Skeletal muscle cell (primary cell): ENCODE measurements around the gene NEMP1.
"Not testable (repeated sequence)": the region's sequence is repeated elsewhere in the genome, so short reads cannot be mapped to it uniquely, and the experiment has no call there.

Source experiments
- DNase-seq: peaks from one replicate; pipeline ENCODE4 v3.0.0-alpha.2; 2010; ENCODE audit warnings: low read depth
- H3K4me3 ChIP-seq: 2 replicates; pipeline ENCODE4 v1.5.1; 2011; ENCODE audit warnings: low read depth, mild to moderate bottlenecking, control low read depth, low read length, moderate library complexity

The NEMP1 gene, protein sequence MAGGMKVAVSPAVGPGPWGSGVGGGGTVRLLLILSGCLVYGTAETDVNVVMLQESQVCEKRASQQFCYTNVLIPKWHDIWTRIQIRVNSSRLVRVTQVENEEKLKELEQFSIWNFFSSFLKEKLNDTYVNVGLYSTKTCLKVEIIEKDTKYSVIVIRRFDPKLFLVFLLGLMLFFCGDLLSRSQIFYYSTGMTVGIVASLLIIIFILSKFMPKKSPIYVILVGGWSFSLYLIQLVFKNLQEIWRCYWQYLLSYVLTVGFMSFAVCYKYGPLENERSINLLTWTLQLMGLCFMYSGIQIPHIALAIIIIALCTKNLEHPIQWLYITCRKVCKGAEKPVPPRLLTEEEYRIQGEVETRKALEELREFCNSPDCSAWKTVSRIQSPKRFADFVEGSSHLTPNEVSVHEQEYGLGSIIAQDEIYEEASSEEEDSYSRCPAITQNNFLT

DNA sequence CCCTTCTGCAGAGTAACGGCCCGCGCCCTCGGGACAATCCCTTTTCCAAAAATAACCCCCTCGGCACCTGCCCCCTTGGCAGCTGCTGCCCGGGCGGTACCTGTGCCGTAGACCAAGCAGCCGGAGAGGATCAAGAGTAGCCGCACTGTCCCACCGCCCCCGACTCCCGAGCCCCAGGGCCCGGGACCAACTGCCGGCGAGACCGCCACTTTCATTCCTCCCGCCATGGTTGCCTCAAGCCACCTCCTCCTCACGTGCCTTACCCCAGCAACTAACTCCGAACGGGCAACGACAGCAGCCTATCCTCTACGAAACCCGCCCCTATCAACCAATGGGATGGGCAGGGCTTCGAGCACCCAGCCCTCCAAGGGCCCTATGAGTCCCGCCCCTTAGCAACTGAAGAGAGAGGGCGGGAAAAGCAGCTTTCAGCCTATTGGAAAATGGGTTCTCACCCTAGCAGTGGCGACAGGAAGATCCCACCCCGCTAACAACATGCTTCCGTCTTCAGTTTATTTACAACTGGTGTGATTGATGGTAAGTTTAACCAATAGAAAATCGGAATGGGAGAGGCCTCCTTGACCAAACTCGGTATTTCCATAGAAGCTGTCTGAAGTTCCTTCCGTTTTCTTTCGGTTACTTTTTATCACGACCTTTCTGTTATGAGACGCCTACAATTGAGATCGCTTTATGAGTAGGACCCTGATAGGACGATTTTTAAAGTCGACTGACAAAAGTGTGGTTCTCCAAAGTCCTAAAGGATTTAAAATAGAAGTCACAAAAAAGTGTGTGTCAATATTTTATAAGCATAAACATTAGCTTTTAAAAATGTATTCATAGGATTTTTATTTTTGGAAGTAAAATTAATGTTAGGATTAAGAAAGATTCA lies at the start of gene NEMP1:
Gene NEMP1, minus strand, starts transcription at position 273 of the 886 bp plus-strand sequence. Its CDS starts 46 bp downstream, at position 227.
- peak; percentile 100 for DNase-seq
- peak within 1 kb of the TSS; percentile 82 for H3K4me3 ChIP-seq

DNA sequence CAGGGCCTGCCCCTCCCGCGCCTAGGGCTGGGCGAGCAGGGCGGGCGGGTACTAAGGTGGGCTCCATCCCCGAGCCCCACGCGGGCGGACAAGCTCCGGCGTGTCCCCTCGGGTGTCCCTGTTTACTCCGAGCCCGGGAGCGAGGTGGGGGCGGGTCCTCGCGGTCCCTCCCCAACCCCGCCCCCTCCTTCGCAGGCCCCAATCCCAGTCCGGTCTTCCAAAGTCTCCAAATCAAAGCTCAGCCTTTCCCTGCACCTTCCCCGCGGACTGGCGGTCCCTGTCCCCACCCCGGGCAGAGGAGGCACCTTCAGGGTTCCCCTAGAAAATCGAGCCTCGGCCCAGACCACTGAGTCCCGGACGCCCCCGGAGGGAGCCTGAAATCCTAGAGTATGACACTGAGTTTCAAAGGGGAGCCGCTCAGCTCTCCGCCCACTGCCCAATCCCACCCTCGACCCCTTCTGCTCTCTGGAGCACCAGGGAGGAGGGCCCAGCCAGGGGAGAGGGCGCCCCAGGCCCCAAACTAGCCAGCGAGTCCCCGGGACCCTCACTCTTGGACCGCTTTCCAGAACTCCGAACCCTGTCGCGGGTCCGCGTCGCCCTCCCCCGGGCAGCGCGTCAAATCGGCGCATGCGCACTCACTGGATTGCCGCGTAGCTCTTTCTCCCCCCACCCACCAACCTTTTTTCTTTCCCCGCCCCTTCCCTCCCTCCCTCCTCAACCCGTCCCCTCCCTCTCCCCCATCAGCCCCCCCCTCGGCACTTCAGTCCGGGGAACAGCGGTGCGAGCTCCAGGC lies 49.3 kb upstream of the NEMP1 start, which contains the start of gene LRP1:
Gene LRP1, plus strand, starts transcription at position 758 of the 793 bp plus-strand sequence. CDS start 482 bp downstream, outside the sequence.
- DNase-seq = no peak
- peak within 1 kb of the TSS; percentile 94 for H3K4me3 ChIP-seq

DNA sequence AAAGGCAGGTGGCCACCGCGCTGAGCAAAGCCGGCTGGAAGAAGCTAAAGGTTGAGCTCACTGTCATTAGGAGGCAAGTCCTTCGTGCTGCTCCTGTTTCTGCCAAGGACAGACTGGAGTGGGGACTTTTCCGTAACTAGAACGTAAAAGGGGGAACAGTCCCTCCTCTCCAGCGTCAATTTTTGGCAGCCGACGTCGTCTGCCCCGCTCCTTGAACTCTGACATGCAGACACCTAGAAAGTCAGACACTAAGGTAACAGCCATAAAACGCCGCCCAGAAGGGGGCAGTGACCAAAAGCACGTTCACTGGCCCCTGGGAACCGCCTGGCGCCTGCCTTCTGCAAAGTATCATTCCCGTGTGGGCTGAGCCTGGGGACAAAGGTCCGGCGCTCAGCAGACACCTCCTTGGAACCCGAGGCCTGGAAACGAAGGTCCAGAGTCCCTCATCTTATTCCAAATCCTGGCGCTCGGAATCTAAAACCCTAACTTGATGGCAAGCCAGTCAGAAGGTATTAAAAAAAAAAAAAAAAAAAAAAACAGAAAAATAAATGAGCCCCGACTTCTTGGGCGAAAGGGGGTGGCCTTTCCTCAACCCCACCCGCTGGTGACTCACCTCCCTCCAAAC lies 48.6 kb upstream of the NEMP1 start:
- peak overlapping the region; percentile 94 for H3K4me3 ChIP-seq
- DNase-seq = no peak

DNA sequence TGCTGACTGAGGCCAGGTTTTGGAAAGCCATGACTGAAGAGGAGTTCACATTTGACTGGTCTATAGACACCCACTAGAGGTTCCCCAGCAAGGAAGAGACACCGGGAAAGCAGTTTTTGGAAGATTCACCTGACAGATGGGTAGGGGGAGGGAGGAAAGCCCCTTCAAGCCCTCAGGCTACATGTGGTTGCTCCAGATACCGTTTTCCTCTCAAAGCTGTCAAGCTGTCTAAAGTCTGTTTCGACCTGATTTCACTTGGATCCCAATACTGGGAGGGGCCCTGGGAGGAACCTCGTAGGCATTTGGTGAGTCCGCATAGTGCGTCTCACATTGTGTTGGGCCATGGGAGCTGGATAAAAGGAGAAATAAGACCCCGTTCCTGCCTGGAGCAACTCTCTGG lies 48.0 kb upstream of the NEMP1 start:
- H3K4me3 ChIP-seq = no peak overlapping the region
- DNase-seq = no peak

DNA sequence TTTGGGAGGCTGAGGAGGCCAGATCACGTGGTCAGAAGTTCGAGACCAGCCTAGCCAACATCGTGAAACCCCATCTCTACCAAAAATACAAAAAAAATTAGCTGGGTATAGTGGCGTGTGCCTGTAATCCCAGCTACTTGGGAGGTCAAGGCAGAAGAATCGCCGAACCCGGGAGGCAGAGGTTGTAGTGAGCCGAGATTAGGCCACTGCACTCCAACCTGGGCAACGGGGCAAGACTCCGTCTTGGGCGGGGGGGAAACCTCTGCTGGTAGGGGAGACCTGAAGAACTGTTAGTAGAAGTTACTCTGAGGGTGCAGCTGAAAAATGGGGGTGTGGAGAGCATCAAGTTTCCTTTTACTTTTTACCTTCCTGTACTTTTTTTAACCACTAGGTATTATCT lies 47.5 kb upstream of the NEMP1 start:
- no peak overlapping the region for H3K4me3 ChIP-seq
- no peak for DNase-seq

DNA sequence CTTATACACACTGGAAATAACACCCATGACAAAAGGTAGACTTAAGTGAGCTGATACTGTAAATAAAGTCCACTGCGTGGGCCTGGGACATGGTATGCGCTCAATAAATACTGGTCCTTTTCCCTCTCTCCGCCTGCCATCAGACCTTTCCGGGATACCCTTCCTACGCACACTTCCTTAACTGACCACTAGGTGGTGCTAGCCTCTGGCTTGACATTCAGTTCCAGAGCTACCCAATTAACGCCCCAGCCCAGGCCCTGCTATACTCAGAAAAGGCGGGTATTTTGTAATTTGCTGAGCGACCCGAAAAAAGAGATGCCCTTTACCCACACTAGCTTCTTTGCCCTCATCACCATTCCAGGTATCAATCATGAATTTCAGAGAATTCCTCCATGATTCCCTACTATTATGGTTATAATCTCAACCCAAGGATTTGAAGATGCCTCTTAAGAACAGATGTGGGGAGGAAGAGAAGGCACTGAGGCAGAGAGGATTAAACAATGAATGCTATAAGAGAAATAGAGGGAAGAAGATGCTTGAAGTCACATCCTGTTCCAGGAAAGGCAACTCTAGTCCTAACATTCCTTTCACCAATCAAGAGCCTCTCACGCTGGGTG lies 45.8 kb upstream of the NEMP1 start:
- no peak overlapping the region for H3K4me3 ChIP-seq
- DNase-seq = no peak

DNA sequence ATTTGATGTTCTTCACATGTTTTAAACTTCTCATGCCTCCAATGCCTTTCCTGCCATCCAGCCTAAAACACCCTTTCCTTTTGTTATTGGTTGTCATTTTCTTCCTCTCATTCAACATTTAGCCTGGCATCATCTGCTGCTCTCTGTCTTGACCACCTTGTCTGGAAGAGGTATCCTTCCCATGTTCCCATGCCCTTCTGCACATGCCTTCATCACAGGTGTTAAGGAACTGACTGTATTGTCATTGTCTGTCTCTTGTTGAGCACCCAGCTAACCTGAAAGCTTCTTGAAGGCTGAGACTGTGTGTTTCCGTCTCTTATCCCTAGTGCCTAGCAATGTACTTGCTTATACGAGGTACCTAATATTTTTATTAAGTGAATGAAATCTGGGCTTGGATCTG lies 45.2 kb upstream of the NEMP1 start:
- no peak for DNase-seq

DNA sequence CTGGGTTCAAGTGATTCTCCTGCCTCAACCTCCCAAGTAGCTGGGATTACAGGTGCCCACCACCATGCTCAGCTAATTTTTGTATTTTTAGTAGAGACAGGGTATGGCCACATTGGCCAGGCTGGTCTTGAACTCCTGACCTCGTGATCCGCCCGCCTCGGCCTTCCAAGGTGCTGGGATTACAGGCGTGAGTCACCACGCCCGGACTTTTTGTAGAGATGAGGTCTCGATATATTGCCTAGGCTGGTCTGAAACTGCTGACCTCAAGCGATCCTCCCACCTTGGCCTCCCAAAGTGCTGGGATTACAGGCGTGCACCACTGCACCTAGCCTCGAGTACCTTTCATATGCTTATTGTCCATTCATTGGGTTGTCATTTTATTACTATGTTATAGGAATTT lies 42.1 kb upstream of the NEMP1 start:
- H3K4me3 ChIP-seq, DNase-seq: not testable (repeated sequence)

More for the DNA sequence above, 45.2 kb upstream of the NEMP1 start:
- H3K4me3 ChIP-seq = no peak overlapping the region

DNA sequence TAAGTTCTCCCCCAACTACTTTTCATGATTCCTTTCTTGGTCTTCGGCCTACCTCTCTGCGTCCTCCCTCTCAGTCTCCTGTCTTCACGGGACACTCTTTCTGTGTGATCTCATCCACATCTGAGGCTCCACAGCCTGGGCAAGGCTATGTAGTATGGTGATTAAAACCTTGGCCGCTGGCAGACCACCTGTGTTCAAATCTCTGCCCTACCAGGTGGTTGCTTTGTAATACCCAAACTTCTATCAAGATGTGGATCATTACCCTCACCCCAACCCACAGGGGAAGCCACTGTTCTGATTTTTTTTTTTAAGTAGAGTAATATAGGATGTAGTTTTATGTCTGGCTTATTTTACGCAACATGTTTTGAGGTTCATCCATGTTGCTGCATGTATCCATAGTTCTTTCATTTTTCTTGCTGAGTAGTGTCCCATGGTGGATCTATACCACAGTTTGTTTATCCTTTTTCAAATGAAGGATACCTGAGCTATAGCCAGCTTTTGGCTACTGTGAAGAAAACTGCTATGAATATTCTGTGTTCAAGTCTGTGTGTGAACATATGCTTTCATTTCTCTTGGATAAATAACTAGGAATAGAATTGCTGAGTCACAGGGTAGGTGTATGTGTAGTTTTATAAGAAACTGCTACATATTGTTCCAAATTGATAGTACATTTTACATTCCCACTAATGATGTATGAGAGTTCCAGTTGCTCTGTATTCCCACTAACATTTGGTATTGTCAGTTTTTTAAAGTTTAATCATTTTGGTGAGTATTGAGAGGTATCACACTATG lies 40.9 kb upstream of the NEMP1 start:
- H3K4me3 ChIP-seq = no peak overlapping the region
- no peak for DNase-seq

DNA sequence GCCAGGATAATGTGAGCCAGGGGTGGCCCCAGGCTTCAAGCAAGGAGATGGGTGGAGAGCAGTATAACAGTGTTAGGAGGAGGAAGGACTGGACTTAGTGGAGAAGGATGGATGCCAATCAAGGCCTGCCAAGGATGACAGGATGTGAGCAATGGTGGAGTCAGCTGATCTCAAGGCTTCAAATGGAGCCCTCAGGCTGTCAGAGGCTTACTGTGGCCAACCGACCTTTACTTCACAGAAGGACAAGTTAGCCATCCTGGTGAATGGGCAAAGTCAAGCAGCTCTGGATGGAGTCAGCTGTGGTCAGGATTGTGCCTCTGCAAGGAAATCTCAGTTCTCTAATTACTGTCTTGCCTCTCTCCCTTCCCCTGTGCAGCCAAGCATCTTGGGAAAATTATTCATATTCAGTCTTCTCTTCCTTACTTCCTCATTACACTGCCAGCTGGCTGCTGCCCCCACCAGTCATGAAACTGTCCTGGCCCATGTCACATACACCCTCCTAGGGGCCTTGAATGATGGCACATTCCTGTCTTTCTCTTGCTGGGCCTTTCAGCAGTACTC lies 40.2 kb upstream of the NEMP1 start:
- no peak for DNase-seq
- H3K4me3 ChIP-seq = no peak overlapping the region

DNA sequence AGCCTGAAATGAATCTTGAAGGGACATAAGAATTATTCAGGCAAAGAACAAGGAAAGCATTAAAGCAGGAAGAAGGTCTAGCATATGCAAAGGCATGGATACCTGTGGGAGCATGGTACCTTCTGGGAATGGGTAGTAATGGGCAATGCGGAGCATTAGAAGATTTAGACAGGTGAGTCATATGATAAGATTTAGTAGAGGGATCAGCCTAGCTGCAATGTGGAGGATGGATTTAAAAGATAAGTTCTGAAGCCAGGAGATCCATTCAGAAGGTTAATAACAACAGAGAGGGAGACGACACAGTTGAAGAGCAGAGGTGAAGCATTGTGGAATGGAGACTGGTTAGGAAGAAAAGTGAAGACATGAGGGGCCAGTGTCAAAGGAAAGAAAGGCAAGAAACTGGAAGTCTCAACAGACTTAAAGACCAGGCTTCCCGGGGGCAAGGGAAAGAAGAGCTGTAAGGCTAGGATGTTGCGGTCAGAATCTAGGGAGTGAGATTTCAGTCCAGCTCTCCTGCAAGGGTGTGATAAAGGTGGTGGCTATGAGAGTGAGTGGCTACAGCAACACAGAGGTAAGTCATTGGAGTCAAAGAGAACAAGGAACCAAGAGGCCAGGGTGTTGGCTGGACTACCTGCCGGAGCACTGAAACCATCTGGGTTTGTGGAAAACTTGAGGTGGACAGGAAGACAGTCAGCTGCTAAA lies 38.1 kb upstream of the NEMP1 start:
- H3K4me3 ChIP-seq = no peak overlapping the region
- DNase-seq = no peak

DNA sequence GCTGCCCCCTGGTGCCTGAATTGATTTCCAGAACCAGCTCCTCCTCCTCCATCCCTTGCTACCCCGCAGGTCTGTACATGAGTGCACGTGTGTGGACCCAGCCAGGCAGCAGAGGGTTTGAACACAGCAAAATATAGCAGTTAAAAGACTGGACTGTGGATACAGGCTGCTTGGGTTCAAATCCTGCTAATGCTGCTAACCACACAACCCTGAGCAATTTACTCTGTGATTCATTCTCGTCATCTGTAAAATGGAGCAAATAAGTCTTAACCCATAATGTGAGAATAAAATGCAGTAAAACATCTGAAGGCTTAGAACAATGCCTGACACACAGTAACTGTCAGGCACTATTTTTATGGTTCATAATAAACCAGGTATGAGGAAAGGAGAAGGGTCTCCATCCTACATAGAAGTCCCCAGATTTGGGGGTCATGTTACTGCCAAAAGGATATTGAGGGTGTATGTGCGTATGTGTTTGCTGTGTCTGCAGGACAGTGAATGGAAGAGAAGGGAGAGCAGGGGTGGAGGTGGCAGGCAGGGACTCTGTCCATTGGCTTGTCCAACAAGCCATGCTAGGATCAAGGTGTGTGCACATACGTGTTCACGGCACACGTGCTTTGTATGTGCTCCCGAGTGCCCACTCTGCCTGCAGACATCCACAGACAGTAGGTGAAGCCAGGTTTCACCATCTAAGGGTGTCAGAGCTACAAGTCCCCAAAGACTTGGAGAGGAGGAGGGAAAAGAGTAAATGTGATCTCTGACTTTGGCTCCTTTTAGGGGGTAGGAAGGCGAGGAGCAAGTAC lies 34.1 kb upstream of the NEMP1 start:
- peak overlapping the region; percentile 76 for H3K4me3 ChIP-seq
- no peak for DNase-seq

DNA sequence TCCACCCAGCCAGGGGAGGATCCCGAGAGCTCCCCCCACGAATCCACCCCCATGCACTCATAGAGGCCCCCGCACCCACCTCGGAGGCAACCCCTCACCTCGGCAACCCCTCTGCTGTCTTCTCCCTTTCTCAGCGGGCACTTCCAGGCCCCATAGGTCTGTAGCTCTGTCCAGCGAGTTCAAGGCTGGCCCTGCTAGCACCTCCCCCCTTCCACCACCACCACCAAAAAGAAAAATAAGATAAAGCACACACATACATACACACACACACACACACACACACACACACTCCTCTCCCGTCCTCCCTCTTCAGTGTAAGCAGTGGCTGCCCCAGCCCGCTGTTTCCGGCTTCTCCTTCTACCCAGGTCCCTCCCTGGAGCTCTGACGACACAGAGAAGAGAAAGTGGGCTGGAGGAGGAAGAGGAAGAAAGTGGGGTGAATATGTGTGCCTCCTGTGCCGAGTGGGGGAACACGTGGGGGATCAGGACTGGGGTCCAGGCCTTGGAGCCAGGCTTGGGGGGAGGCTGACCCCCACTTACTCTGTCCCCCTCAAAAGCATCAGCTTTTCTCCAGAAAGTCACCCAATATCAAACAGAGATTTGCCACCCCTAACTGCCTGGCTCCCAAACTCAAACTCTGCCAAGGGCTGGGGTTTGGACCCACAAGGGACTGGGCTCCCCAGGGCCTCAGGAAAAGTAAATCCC lies 32.6 kb upstream of the NEMP1 start, which contains the start of gene STAT6:
Gene STAT6, minus strand, starts transcription at position 332 of the 704 bp plus-strand sequence. CDS start 3,084 bp downstream, outside the sequence.
- H3K4me3 ChIP-seq = peak within 1 kb of the TSS; percentile 76
- peak; percentile 74 for DNase-seq

DNA sequence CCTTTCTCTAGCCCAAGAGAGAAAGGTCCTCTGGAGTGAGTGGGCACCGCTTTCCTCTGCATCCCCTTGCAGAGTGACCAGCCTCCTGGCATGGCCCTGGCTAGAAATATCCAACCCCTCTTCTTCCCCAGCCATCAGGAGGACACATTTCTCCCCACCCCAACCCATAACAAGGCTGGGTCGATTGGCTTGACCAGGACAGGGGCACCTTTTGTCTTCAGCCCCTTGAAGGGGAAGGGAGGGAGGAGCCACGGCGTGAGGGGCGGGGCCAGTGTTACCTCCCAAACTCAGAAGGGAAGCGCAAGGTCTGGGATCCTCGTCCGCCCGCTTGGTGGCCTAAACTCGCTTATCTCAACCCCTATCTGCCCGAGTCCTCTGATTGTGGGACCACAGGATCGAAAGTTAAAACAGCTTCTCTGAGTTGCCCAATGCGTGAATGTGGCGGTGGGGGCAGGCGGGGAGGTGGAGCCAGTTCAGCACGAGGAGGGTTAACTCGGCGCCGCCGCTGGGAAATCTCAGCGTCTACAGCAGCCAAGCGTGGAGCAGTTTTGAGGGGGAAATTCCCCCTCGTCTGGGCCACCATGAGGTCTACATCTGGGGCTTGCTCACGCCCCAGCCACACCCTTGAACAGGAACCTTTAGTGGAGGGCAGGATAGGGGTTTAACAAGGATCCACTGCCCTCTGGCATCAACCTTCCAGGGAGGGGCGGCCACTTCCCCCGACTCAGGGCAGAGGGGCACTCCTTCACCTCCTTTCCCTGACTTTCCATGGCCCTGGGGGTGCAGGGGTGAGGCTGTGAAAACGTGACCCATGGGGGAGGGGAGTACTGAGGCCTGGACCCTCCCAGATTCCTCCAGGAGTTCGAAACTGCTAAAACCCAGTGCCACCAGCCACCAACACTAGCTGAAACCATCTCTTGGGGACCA lies 31.8 kb upstream of the NEMP1 start:
- H3K4me3 ChIP-seq = peak overlapping the region; percentile 76
- DNase-seq = no peak
